OCI-LY1 (cell line): ENCODE measurements around the gene LRRTM3.

Experiments used
- H2AFZ ChIP-seq: fragments of 200-600 bp; sonication (generic), shearing (Covaris generic); 2 replicates; pipeline ENCODE4 v1.6.0; 2014; ENCODE audit warnings: antibody characterized with exemption, mild to moderate bottlenecking, low read length
- H3F3A ChIP-seq: fragments of 200-600 bp; sonication (generic), shearing (Covaris generic); 2 replicates; pipeline ENCODE4 v1.6.0; 2014; ENCODE audit warnings: mild to moderate bottlenecking, antibody characterized with exemption, low read length, moderate library complexity; ENCODE audit not compliant: insufficient read depth
- H3K27ac ChIP-seq: fragments of 200-600 bp; sonication (generic); 2 replicates; pipeline ENCODE4 v1.5.1; 2014; ENCODE audit warnings: low read length, mixed run types, mild to moderate bottlenecking, low read depth; ENCODE audit not compliant: poor library complexity, severe bottlenecking
- H3K27me3 ChIP-seq: fragments of 200-600 bp; sonication (generic); 2 replicates; pipeline ENCODE4 v1.6.0; 2014; ENCODE audit warnings: antibody characterized with exemption, mild to moderate bottlenecking, low read length, moderate library complexity; ENCODE audit not compliant: insufficient read depth
- H3K36me3 ChIP-seq: fragments of 200-600 bp; sonication (generic); 2 replicates; pipeline ENCODE4 v1.6.1; 2014; ENCODE audit warnings: mild to moderate bottlenecking, antibody characterized with exemption, low read length, moderate library complexity, mixed read lengths; ENCODE audit not compliant: insufficient read depth
- H3K4me1 ChIP-seq: fragments of 200-600 bp; sonication (generic); 2 replicates; pipeline ENCODE4 v1.5.1; 2014; ENCODE audit warnings: mild to moderate bottlenecking, low read length, moderate library complexity; ENCODE audit not compliant: insufficient read depth, severe bottlenecking
- H3K4me2 ChIP-seq: fragments of 200-600 bp; sonication (generic), shearing (Covaris generic); 2 replicates; pipeline ENCODE4 v1.6.1; 2014; ENCODE audit warnings: low read length
- H3K4me3 ChIP-seq: fragments of 200-600 bp; sonication (generic); 2 replicates; pipeline ENCODE4 v1.5.1; 2014; ENCODE audit warnings: low read length, low read depth, mild to moderate bottlenecking, mixed read lengths; ENCODE audit not compliant: poor library complexity, severe bottlenecking
- H3K79me2 ChIP-seq: fragments of 200-600 bp; shearing (Covaris generic); 2 replicates; pipeline ENCODE4 v1.6.1; 2016; ENCODE audit warnings: mixed run types, low read length, mixed read lengths; ENCODE audit not compliant: insufficient read depth
- H3K9ac ChIP-seq: fragments of 200-600 bp; sonication (generic), shearing (Covaris generic); 2 replicates; pipeline ENCODE4 v1.6.1; 2014; ENCODE audit warnings: mild to moderate bottlenecking, low read length, mixed read lengths
- H3K9me2 ChIP-seq: fragments of 200-600 bp; sonication (generic), shearing (Covaris generic); 2 replicates; pipeline ENCODE4 v1.6.1; 2014; ENCODE audit warnings: low read depth, mild to moderate bottlenecking, low read length, mixed read lengths
- H3K9me3 ChIP-seq: fragments of 200-600 bp; shearing (Covaris generic); 2 replicates; pipeline ENCODE4 v1.6.1; 2014; ENCODE audit warnings: low read length, mixed read lengths
- H4K20me1 ChIP-seq: fragments of 200-600 bp; sonication (generic), shearing (Covaris generic); 2 replicates; pipeline ENCODE4 v1.6.0; 2016; ENCODE audit warnings: mild to moderate bottlenecking, low read length; ENCODE audit not compliant: insufficient read depth
- EZH2 ChIP-seq: fragments of 200-600 bp; sonication (generic), shearing (Covaris generic); IDR thresholded peaks from 2 replicates; pipeline ENCODE4 v1.8.0; 2017; ENCODE audit warnings: borderline replicate concordance, mixed run types, mild to moderate bottlenecking, antibody characterized with exemption, low read length, moderate library complexity, mixed read lengths
- TF ChIP-seq, protein P1 (sequence below): fragments of 200-600 bp; sonication (generic), shearing (Covaris generic); IDR thresholded peaks from 2 replicates; pipeline ENCODE4 v1.5.1; 2017; ENCODE audit warnings: mild to moderate bottlenecking, antibody characterized with exemption, low read length, moderate library complexity, mixed read lengths

The LRRTM3 gene

DNA sequence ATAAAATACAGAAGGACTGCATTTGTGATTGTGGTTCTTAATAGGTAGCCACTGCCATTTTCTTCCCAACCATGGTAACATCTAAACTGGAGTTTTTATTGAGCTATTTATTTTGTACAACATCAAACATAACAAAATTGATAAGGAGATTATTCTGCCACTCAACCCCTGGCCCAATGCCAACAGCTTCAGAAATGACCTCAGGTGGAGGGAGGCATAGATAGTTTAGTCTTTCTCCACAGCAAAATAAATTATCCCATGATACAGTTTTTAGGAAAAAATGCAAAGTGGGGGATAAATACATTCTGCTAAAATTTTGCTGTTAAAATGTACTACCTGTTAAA, 57.6 kb downstream of the LRRTM3 start:
- Histone ChIP-seq H3K4me1 (no peaks in the 10 kb centered on the region), H2AFZ (no peak overlapping the region), H3K9ac (no peak overlapping the region), H3K9me2 (no peaks in the 10 kb centered on the region), H3K79me2 (no peaks in the 10 kb centered on the region), H3K27me3 (no peaks in the 10 kb centered on the region), H3K4me3 (no peak overlapping the region), H3K27ac (no peak overlapping the region), H3F3A (no peaks in the 10 kb centered on the region), H3K4me2 (no peak overlapping the region), H3K9me3 (no peaks in the 10 kb centered on the region), H3K36me3 (no peaks in the 10 kb centered on the region), H4K20me1 (no peaks in the 10 kb centered on the region)
- TF ChIP-seq, protein P1, sequence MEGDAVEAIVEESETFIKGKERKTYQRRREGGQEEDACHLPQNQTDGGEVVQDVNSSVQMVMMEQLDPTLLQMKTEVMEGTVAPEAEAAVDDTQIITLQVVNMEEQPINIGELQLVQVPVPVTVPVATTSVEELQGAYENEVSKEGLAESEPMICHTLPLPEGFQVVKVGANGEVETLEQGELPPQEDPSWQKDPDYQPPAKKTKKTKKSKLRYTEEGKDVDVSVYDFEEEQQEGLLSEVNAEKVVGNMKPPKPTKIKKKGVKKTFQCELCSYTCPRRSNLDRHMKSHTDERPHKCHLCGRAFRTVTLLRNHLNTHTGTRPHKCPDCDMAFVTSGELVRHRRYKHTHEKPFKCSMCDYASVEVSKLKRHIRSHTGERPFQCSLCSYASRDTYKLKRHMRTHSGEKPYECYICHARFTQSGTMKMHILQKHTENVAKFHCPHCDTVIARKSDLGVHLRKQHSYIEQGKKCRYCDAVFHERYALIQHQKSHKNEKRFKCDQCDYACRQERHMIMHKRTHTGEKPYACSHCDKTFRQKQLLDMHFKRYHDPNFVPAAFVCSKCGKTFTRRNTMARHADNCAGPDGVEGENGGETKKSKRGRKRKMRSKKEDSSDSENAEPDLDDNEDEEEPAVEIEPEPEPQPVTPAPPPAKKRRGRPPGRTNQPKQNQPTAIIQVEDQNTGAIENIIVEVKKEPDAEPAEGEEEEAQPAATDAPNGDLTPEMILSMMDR = no peak
- no peak for TF ChIP-seq EZH2

DNA sequence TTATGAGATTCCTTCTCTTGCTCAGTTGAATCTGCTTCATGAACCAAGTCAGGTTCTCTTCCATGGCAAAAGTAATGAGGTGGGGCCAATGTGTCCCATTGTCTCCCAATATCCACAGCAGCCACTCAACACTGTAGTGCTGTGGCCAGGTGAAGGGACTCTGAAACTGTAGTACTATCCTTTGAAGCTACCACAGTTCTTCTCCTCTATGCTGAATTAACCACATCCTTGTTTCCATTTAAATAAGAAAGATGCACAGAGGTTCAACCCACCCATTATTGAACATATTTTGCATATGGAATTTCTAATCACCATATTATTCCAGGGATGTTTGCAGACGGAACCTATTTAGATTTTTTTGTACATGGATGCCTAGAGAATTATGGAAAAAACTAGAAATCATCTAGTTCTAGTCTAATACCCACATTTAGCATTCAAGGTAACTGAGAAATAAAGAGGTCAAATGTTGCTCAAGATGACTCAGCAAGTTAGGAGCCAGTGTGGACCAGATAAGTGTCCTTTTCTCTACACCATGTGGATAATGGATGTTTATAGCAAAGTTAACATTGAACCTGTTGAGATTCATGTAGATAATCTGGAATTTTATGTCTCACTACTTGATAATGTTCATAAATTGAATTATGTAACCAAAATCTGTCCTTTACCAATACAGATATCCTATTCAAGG, 64.5 kb downstream of the LRRTM3 start:
- TF ChIP-seq, protein P1 = no peak
- no peak for TF ChIP-seq EZH2
- Histone ChIP-seq H3K27me3 (no peaks in the 10 kb centered on the region), H3F3A (no peaks in the 10 kb centered on the region), H3K27ac (no peak overlapping the region), H3K9me3 (no peaks in the 10 kb centered on the region), H3K79me2 (no peaks in the 10 kb centered on the region), H3K9me2 (no peaks in the 10 kb centered on the region), H3K4me2 (no peak overlapping the region), H3K9ac (no peak overlapping the region), H4K20me1 (no peaks in the 10 kb centered on the region), H3K36me3 (no peaks in the 10 kb centered on the region), H2AFZ (no peak overlapping the region), H3K4me3 (no peak overlapping the region), H3K4me1 (no peaks in the 10 kb centered on the region)

DNA sequence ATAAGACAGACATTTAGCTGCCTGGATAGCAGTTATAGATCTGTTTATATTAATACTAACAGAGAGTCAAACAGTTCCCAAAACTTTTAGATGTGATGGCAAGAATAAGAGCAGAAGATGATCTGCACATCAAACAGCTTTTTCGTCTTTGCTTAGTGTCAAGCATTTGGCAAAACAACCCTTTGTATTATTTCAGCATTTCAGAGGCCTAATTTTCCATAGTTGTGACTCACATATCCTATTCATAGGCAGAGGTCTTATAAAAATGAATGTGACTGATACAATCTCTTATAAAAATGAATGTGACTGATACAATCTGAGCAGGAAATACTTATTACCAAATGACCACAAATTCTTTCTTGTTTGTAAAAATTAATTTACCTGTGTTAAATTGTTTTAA, 71.2 kb downstream of the LRRTM3 start:
- no peaks in the 10 kb centered on the region for H3K36me3 ChIP-seq
- TF ChIP-seq, protein P1 = no peak
- TF ChIP-seq EZH2 = no peak
- H2AFZ ChIP-seq = no peak overlapping the region
- no peaks in the 10 kb centered on the region for H3K9me3 ChIP-seq
- no peak overlapping the region for H3K4me2 ChIP-seq
- H3F3A ChIP-seq = no peaks in the 10 kb centered on the region
- no peak overlapping the region for H3K9ac ChIP-seq
- no peaks in the 10 kb centered on the region for H3K4me1 ChIP-seq
- H3K4me3 ChIP-seq = no peak overlapping the region
- H3K27me3 ChIP-seq = no peaks in the 10 kb centered on the region
- no peaks in the 10 kb centered on the region for H4K20me1 ChIP-seq
- no peaks in the 10 kb centered on the region for H3K9me2 ChIP-seq
- H3K79me2 ChIP-seq = no peaks in the 10 kb centered on the region
- H3K27ac ChIP-seq = no peak overlapping the region
